ENCODE measurements around the gene COG4. TPM values are rescaled to one million over a fixed set of nuclear protein-coding genes. Genes with fewer than 3 reads are reported as not detected.
A peak's percentile ranks its signal among the peaks of the same experiment; 100 is the strongest.

The COG4 gene
- total RNA-seq (2021; ENCODE audit: unreplicated experiment) (45.4 TPM), Bru-seq, nascent RNA (percentile 55 among the genes with signal in this experiment), BruChase-seq, experiment 1, labeled RNA remaining after a 2-hour chase (percentile 57 among the genes with signal in this experiment), BruChase-seq, experiment 2, labeled RNA remaining after a 6-hour chase (percentile 63 among the genes with signal in this experiment)
- polyA plus RNA-seq (2012; ENCODE audit: insufficient read length), result 36.2 TPM
- long read RNA-seq, transcript COG4-201 (19 exons, 2,833 nt), result major isoform, 149 of 183 reads
- long read RNA-seq, partial matches to known transcripts, result 5 of 183 reads
- long read RNA-seq, other reads (novel, unspliced or antisense), result 25 of 183 reads

DNA sequence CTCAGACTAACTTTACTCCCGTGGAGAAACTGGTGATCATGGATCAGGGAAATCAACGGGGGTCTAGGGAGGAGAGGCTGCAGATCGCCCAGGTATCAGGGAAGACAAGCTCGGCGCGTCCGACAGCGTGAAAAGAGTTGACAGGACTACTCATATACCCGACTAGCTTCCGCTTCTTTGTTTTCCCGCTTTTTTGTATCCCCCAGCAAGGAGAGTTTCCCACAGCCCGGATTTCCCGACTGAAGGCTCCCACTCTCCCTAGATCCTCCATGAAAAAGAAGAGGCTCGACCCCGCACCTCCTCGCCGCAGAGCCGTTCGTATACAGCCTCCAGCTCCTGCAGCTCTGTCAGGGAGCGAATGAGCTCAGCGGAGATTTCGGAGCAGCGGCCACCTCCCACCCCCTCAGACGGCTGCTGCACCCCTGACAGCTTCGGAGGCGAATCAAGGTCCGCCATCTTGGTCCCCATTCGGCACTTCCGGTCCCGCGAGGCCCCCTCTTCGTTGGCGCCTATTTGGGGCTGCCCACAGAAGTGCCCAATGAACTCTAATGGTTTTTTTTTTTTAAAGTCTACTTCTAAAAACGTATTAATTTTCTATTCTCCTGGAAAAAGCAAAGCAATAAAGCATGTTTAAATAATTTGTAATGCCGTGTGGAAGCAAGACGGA, at the start of gene COG4:
Gene COG4 (minus strand): TSS at position 479 of the 667 bp plus-strand sequence. CDS start 11 bp downstream, at position 468.
- Histone ChIP-seq H3K27ac (ENCODE audit: low read length) (peak within 1 kb of the TSS; percentile 99), H3K9me3 (ENCODE audit: control insufficient read depth, insufficient read depth, low read depth, low read length) (no peaks in the 10 kb centered on the region), H3K4me3 (ENCODE audit: low read depth in 2 of 2, low read length in 2 of 2) (peak within 1 kb of the TSS; percentile 79 to 99), H3K4me1 (ENCODE audit: control insufficient read depth, insufficient read depth, low read length) (peaks cover 15% of the 10 kb centered on the region), H3K36me3 (ENCODE audit: control insufficient read depth, insufficient read depth, low read length) (peaks cover 12% of the 10 kb centered on the region), H3K27me3 (ENCODE audit: control insufficient read depth, insufficient read depth, low read length) (no peaks in the 10 kb centered on the region)
- POLR2A ChIA-PET, result interaction anchor here (0.6 to 0.7 kb wide), 2 partner anchors 123 to 395 kb away, joined by 3 to 4 read pairs; no protein-coding TSS in a partner anchor
- intact Hi-C loops (cut with micrococcal nuclease; ENCODE audit: unreplicated experiment) (no loop called here), in situ Hi-C loops (cut with HindIII; ENCODE audit: low pct_unique_long_range_greater_than_20kb, low sequenced_read_pairs) (no loop called here)
- BruUV-seq (replicated peaks), result TSS peak; percentile 96
- peak; percentile 87 for ATAC-seq
- TF ChIP-seq TCF7L2 (IDR thresholded peaks at IDR 0.05; ENCODE audit: low read depth, low read length) (no peak), SIN3A (IDR thresholded peaks at IDR 0.05; ENCODE audit: borderline replicate concordance, insufficient read depth, low read depth, low read length) (peak; percentile 49; the same call in 1 of the 2 replicates), POLR2AphosphoS5 (IDR thresholded peaks at IDR 0.05; ENCODE audit: low read depth, low read length) (peak; percentile 36; the same call in 1 of the 2 replicates)
- TF ChIP-seq, protein P1, sequence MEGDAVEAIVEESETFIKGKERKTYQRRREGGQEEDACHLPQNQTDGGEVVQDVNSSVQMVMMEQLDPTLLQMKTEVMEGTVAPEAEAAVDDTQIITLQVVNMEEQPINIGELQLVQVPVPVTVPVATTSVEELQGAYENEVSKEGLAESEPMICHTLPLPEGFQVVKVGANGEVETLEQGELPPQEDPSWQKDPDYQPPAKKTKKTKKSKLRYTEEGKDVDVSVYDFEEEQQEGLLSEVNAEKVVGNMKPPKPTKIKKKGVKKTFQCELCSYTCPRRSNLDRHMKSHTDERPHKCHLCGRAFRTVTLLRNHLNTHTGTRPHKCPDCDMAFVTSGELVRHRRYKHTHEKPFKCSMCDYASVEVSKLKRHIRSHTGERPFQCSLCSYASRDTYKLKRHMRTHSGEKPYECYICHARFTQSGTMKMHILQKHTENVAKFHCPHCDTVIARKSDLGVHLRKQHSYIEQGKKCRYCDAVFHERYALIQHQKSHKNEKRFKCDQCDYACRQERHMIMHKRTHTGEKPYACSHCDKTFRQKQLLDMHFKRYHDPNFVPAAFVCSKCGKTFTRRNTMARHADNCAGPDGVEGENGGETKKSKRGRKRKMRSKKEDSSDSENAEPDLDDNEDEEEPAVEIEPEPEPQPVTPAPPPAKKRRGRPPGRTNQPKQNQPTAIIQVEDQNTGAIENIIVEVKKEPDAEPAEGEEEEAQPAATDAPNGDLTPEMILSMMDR (IDR thresholded peaks at IDR 0.05), result no peak
- TF ChIP-seq, protein P2, sequence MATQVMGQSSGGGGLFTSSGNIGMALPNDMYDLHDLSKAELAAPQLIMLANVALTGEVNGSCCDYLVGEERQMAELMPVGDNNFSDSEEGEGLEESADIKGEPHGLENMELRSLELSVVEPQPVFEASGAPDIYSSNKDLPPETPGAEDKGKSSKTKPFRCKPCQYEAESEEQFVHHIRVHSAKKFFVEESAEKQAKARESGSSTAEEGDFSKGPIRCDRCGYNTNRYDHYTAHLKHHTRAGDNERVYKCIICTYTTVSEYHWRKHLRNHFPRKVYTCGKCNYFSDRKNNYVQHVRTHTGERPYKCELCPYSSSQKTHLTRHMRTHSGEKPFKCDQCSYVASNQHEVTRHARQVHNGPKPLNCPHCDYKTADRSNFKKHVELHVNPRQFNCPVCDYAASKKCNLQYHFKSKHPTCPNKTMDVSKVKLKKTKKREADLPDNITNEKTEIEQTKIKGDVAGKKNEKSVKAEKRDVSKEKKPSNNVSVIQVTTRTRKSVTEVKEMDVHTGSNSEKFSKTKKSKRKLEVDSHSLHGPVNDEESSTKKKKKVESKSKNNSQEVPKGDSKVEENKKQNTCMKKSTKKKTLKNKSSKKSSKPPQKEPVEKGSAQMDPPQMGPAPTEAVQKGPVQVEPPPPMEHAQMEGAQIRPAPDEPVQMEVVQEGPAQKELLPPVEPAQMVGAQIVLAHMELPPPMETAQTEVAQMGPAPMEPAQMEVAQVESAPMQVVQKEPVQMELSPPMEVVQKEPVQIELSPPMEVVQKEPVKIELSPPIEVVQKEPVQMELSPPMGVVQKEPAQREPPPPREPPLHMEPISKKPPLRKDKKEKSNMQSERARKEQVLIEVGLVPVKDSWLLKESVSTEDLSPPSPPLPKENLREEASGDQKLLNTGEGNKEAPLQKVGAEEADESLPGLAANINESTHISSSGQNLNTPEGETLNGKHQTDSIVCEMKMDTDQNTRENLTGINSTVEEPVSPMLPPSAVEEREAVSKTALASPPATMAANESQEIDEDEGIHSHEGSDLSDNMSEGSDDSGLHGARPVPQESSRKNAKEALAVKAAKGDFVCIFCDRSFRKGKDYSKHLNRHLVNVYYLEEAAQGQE (IDR thresholded peaks at IDR 0.05; ENCODE audit: insufficient read depth in 1 of 2, low read depth in 2 of 2, low read length in 1 of 2), result 0 out of 4 replicates have a peak, but pooled peaks of 1 of the 2 experiments have one; percentile 34
- CTCF ChIA-PET, result no interaction called here
- peak; percentile 42 for DNase-seq (ENCODE audit: low read depth, low spot score)

DNA sequence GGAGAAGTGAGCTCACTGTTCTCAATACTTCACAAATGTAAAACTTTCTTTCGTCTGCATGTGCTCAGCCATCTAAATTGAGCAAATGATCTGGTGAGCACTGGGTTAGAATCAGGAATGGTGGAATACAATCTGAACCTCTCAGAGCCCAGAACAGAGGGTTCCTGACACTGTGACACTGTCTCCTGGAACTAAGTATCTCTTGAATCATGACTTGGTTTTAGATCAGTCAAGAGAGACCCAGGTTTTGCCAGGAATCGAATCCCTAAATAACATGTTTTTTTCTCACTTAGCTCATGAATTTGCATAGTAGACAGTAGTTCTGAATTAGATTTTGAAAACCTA, 49.5 kb upstream of the COG4 start:
- ChIA-PET CTCF (no interaction called here), POLR2A (no interaction called here)
- H3K27ac ChIP-seq (ENCODE audit: low read length), result peak overlapping the region; percentile 44; the same call in 1 of the 2 replicates
- peaks cover 33% of the 10 kb centered on the region for H3K36me3 ChIP-seq (ENCODE audit: control insufficient read depth, insufficient read depth, low read length)
- intact Hi-C loops (cut with micrococcal nuclease; ENCODE audit: unreplicated experiment) (loop anchor here (10.0 kb wide), 1 partner anchor 82 kb away; no protein-coding TSS in a partner anchor), in situ Hi-C loops (cut with HindIII; ENCODE audit: low pct_unique_long_range_greater_than_20kb, low sequenced_read_pairs) (no loop called here)
- no peak for ATAC-seq
- peaks cover 21% of the 10 kb centered on the region for H3K4me1 ChIP-seq (ENCODE audit: control insufficient read depth, insufficient read depth, low read length)
- no peak for DNase-seq (ENCODE audit: low read depth, low spot score)
- no peaks in the 10 kb centered on the region for H3K9me3 ChIP-seq (ENCODE audit: control insufficient read depth, insufficient read depth, low read depth, low read length)
- no peak overlapping the region for H3K4me3 ChIP-seq (ENCODE audit: low read depth in 2 of 2, low read length in 2 of 2)
- no TSS peak for BruUV-seq (replicated peaks)
- no peak for TF ChIP-seq POLR2AphosphoS5 (IDR thresholded peaks at IDR 0.05; ENCODE audit: low read depth, low read length)
- TF ChIP-seq TCF7L2 (IDR thresholded peaks at IDR 0.05; ENCODE audit: low read depth, low read length), result no peak
- TF ChIP-seq, protein P2 (IDR thresholded peaks at IDR 0.05; ENCODE audit: insufficient read depth in 1 of 2, low read depth in 2 of 2, low read length in 1 of 2), result no peak
- no peak for TF ChIP-seq SIN3A (IDR thresholded peaks at IDR 0.05; ENCODE audit: borderline replicate concordance, insufficient read depth, low read depth, low read length)
- TF ChIP-seq, protein P1 (IDR thresholded peaks at IDR 0.05), result no peak
- H3K27me3 ChIP-seq (ENCODE audit: control insufficient read depth, insufficient read depth, low read length), result no peaks in the 10 kb centered on the region
